ENCODE results near the gene SLC6A4. TPM values are rescaled to one million over a fixed set of nuclear protein-coding genes. Genes with fewer than 3 reads are reported as not detected.

The SLC6A4 gene
- total and polyA plus RNA-seq, 10 of the 15 experiments (the other 5 are each of a cell fraction or from before 2014, with no cell fraction given), result 5.3 to 20.6 (median 10.1) TPM

DNA sequence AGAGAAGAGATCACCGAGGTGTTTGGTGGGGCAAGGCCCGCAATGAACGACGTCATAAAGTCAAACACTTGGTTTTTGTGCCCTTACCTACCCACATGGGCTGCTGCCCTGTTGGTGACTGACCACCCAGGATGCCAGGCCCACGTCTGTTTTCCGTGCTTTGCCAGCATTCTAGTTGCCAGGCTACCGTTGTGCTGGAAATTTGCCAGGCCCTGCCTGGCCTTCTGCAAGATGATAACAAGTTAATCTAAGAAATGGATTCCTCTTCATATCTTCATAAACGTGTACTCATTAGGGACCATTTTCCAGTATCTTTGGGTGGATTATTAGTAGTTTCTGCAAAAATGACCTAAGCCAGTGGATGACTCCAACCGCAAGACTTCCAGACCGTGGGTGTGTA, 35.4 kb downstream of the SLC6A4 start:
- H4K20me1 ChIP-seq (ENCODE audit: control insufficient read depth, insufficient read depth), result no peaks in the 10 kb centered on the region
- H3K4me2 ChIP-seq (ENCODE audit: control insufficient read depth, insufficient read depth), result no peak overlapping the region
- no peaks in the 10 kb centered on the region for H3K9me3 ChIP-seq (replicated peaks; ENCODE audit: control insufficient read depth, insufficient read depth, low read length)
- TF ChIP-seq KDM1A (IDR thresholded peaks at IDR 0.05; ENCODE audit: borderline replicate concordance), result no peak
- TF ChIP-seq PAX5 (IDR thresholded peaks at IDR 0.05; ENCODE audit: borderline replicate concordance, low read depth, low read length), result no peak
- no peak for TF ChIP-seq EP300 (IDR thresholded peaks at IDR 0.05; ENCODE audit: borderline replicate concordance in 1 of 2, control insufficient read depth in 1 of 2, low read depth in 2 of 2, low read length in 2 of 2)
- no peak for TF ChIP-seq POLR2A (IDR thresholded peaks at IDR 0.05; ENCODE audit: low read depth, low read length)
- no peak for TF ChIP-seq ZNF24 (IDR thresholded peaks at IDR 0.05)
- TF ChIP-seq CBFB (IDR thresholded peaks at IDR 0.05; ENCODE audit: low read depth), result no peak
- no peaks in the 10 kb centered on the region for H3K27me3 ChIP-seq (replicated peaks in 1 of 2; ENCODE audit: control insufficient read depth in 2 of 2, insufficient read depth in 2 of 2, low read length in 1 of 2)
- in situ Hi-C loops (cut with MboI) (no loop called here), intact Hi-C loops (cut with micrococcal nuclease; ENCODE audit: unreplicated experiment) (no loop called here)
- no TSS peak for BruUV-seq (replicated peaks)
- no peak overlapping the region for H3K27ac ChIP-seq (ENCODE audit: control insufficient read depth, insufficient read depth)
- H3K4me3 ChIP-seq, result no peak overlapping the region
- FAIRE-seq (no peak), DNase-seq (ENCODE audit: low read depth, low spot score) (no peak), ATAC-seq (no peak)
- CTCF ChIA-PET, result interaction anchor here (1.1 kb wide), 1 partner anchor 61 kb away, joined by 3 read pairs; no protein-coding TSS in a partner anchor
- no peaks in the 10 kb centered on the region for H3K36me3 ChIP-seq (ENCODE audit: control insufficient read depth in 2 of 2, insufficient read depth in 2 of 2, low read length in 1 of 2)
- RAD21 ChIA-PET (ENCODE audit: unreplicated experiment), result interaction anchor here (0.9 kb wide), 1 partner anchor 35 kb away, joined by 4 read pairs; no protein-coding TSS in a partner anchor
- 82% methylated on average over 10 of the region's 10 CpGs for WGBS (ENCODE audit: insufficient coverage, insufficient replicate concordance, low lambda C conversion rate, missing lambda C conversion rate)
- POLR2A ChIA-PET, result no interaction called here
- SMC1A ChIA-PET (ENCODE audit: uncharacterized antibody, unreplicated experiment), result interaction anchor here (1.0 kb wide), 1 partner anchor 73 kb away, joined by 3 read pairs; no protein-coding TSS in a partner anchor
- H3K4me1 ChIP-seq (ENCODE audit: control insufficient read depth, insufficient read depth, low read length), result peaks cover 7% of the 10 kb centered on the region; the same call in 1 of the 2 replicates
- H2AFZ ChIP-seq (ENCODE audit: control insufficient read depth, low read depth, low read length), result no peak overlapping the region
- no peak overlapping the region for H3K9ac ChIP-seq (ENCODE audit: control insufficient read depth, insufficient read depth, low read length)
- no peaks in the 10 kb centered on the region for H3K79me2 ChIP-seq (ENCODE audit: control insufficient read depth, insufficient read depth, low read length)

DNA sequence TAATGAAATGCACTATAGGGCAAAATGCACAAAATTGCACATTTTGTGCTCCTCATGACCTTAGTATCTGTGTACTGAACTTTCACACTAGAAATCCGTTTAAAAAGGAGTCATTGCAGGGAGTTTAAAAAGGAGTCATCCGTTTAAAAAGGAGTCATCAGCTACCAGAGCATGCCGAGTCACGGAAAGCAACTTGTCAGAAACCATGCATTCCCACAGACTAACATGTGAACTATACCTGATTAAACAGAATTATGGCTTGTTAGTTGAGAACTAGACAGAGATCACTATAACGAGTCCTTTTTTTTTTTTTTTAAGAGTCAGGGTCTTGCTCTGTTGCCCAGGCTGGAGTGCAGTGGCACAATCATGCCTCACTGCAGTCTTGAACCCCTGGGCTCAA, 35.9 kb downstream of the SLC6A4 start:
- no peak for FAIRE-seq
- H2AFZ ChIP-seq (ENCODE audit: control insufficient read depth, low read depth, low read length), result no peak overlapping the region
- no peak overlapping the region for H3K27ac ChIP-seq (ENCODE audit: control insufficient read depth, insufficient read depth)
- POLR2A ChIA-PET, result interaction anchor here (0.6 kb wide), 1 partner anchor 561 kb away, joined by 3 read pairs; no protein-coding TSS in a partner anchor
- BruUV-seq (replicated peaks), result no TSS peak
- no peak overlapping the region for H3K9ac ChIP-seq (ENCODE audit: control insufficient read depth, insufficient read depth, low read length)
- ATAC-seq, result no peak
- 55% methylated on average over 5 of the region's 5 CpGs for WGBS (ENCODE audit: insufficient coverage, insufficient replicate concordance, low lambda C conversion rate, missing lambda C conversion rate)
- no peaks in the 10 kb centered on the region for H3K9me3 ChIP-seq (replicated peaks; ENCODE audit: control insufficient read depth, insufficient read depth, low read length)
- no peaks in the 10 kb centered on the region for H4K20me1 ChIP-seq (ENCODE audit: control insufficient read depth, insufficient read depth)
- H3K79me2 ChIP-seq (ENCODE audit: control insufficient read depth, insufficient read depth, low read length), result no peaks in the 10 kb centered on the region
- RAD21 ChIA-PET (ENCODE audit: unreplicated experiment), result interaction anchor here (0.9 kb wide), 1 partner anchor 35 kb away, joined by 4 read pairs; no protein-coding TSS in a partner anchor
- no peak for DNase-seq (ENCODE audit: low read depth, low spot score)
- no peak overlapping the region for H3K4me3 ChIP-seq
- SMC1A ChIA-PET (ENCODE audit: uncharacterized antibody, unreplicated experiment), result interaction anchor here (1.0 kb wide), 1 partner anchor 73 kb away, joined by 3 read pairs; no protein-coding TSS in a partner anchor
- H3K4me1 ChIP-seq (ENCODE audit: control insufficient read depth, insufficient read depth, low read length), result peaks cover 7% of the 10 kb centered on the region; the same call in 1 of the 2 replicates
- in situ Hi-C loops (cut with MboI) (no loop called here), intact Hi-C loops (cut with micrococcal nuclease; ENCODE audit: unreplicated experiment) (no loop called here)
- no peak overlapping the region for H3K4me2 ChIP-seq (ENCODE audit: control insufficient read depth, insufficient read depth)
- H3K27me3 ChIP-seq (replicated peaks in 1 of 2; ENCODE audit: control insufficient read depth in 2 of 2, insufficient read depth in 2 of 2, low read length in 1 of 2), result no peaks in the 10 kb centered on the region
- CTCF ChIA-PET, result interaction anchor here (1.1 kb wide), 1 partner anchor 61 kb away, joined by 3 read pairs; no protein-coding TSS in a partner anchor
- no peaks in the 10 kb centered on the region for H3K36me3 ChIP-seq (ENCODE audit: control insufficient read depth in 2 of 2, insufficient read depth in 2 of 2, low read length in 1 of 2)
- TF ChIP-seq MTA2 (IDR thresholded peaks at IDR 0.05; ENCODE audit: low read depth) (no peak), TARDBP (IDR thresholded peaks at IDR 0.05; ENCODE audit: borderline replicate concordance) (no peak), PAX5 (IDR thresholded peaks at IDR 0.05; ENCODE audit: borderline replicate concordance, low read depth, low read length) (no peak), TAF1 (IDR thresholded peaks at IDR 0.05; ENCODE audit: borderline replicate concordance, low read depth, low read length) (no peak), GATAD2B (conservative IDR thresholded peaks at IDR 0.05; ENCODE audit: low read depth) (no peak), ZNF384 (IDR thresholded peaks at IDR 0.05; ENCODE audit: borderline replicate concordance, low read depth, low read length) (no peak), NBN (IDR thresholded peaks at IDR 0.05) (no peak), CHD4 (IDR thresholded peaks at IDR 0.05) (no peak), NR2C1 (IDR thresholded peaks at IDR 0.05) (no peak)
- TF ChIP-seq, protein P1, sequence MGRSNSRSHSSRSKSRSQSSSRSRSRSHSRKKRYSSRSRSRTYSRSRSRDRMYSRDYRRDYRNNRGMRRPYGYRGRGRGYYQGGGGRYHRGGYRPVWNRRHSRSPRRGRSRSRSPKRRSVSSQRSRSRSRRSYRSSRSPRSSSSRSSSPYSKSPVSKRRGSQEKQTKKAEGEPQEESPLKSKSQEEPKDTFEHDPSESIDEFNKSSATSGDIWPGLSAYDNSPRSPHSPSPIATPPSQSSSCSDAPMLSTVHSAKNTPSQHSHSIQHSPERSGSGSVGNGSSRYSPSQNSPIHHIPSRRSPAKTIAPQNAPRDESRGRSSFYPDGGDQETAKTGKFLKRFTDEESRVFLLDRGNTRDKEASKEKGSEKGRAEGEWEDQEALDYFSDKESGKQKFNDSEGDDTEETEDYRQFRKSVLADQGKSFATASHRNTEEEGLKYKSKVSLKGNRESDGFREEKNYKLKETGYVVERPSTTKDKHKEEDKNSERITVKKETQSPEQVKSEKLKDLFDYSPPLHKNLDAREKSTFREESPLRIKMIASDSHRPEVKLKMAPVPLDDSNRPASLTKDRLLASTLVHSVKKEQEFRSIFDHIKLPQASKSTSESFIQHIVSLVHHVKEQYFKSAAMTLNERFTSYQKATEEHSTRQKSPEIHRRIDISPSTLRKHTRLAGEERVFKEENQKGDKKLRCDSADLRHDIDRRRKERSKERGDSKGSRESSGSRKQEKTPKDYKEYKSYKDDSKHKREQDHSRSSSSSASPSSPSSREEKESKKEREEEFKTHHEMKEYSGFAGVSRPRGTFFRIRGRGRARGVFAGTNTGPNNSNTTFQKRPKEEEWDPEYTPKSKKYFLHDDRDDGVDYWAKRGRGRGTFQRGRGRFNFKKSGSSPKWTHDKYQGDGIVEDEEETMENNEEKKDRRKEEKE (IDR thresholded peaks at IDR 0.05), result no peak
